Glomerular visceral epithelial cell (primary cell): ENCODE results near the gene ARL16.

Experiments
- DNase-seq: peaks from one replicate; pipeline ENCODE4 v3.0.0-alpha.2; 2016; ENCODE audit errors: extremely low spot score

ARL16 gene

DNA sequence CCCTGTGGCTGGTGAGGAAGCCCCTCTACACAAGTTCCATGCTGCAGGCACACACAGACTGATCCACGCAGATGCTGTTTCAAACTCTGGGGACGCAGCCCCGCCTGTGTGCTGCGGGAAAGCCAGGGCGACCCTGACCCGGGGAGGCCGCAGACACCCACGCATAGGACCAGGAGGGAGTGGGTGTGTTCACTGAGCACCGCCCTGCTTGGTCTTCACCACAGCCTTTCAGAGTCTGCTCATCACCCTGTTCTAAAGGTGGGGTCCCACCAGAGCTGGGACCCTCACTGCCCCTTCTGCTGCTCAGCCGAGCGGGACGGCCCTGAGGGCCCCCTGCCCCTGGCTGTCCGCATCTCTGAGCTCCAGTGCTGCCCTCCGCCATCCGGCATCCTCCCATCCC, 39.1 kb downstream of the ARL16 start:
- DNase-seq: no peak

DNA sequence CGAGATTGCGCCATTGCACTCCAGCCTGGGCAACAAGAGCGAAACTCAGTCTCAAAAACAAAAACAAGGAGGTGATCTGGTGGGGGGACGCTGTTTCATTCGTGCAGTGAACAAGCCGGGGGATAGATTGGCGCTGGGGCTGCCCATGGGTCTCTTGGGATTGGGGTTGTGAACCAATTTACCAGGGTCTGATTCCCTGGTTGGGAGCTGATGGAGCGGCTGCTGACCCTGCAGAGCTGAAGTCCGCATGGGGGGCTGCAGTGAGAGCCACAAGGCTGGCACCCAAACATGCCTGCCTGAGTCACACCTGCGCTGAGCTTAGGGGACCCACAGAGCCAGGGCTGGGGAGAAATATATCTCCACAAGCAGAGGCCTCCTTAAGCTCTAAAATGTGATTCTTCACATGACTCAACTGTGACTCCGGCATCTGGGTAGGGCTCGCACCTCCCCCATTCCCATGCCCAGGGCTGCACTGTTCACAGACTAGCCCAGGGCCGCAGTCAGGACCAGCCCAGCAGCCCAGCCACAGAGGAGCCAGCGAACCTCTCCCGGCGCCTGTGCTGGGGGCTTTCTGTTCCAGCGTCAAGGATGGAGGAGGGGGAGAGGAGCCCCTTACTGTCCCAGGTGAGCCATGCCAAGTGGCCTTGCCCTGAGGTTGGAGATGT, 41.6 kb downstream of the ARL16 start:
- peak; percentile 61 for DNase-seq

DNA sequence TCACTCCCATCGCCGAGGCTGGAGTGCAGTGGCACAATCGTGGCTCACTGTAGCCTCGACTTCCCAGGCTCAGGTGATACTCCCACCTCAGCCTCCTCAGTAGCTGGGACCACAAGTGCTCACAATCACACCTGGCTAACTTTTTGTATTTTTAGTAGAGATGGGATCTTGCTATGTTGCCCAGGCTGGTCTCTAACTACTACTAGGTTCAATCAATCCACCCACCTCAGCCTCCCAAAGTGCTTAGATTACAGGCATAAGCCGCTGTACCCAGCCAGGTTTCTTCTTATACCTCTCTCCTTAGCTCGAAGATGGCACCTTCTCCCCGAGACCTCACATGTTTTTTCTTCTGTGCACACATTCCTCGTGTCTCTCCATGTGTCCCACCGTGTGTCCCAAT, 43.6 kb downstream of the ARL16 start:
- DNase-seq: no peak

DNA sequence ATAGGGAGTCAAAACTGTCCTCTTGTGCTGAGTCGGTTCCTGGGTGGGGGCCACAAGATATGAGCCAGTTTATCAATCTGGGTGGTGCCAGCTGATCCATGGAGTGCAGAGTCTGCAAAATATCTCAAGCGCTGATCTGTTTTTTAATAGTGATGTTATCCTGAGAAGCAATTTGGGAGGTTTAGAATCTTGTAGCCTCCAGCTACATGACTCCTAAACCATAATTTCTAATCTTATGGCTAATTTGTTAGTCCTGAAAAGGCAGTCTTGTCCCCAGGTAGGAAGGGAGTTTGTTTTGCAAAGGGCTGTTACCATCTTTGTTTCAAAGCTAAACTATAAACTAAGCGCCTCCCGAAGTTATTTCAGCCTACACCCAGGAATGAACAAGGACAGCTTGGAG, 44.9 kb downstream of the ARL16 start:
- no peak for DNase-seq

DNA sequence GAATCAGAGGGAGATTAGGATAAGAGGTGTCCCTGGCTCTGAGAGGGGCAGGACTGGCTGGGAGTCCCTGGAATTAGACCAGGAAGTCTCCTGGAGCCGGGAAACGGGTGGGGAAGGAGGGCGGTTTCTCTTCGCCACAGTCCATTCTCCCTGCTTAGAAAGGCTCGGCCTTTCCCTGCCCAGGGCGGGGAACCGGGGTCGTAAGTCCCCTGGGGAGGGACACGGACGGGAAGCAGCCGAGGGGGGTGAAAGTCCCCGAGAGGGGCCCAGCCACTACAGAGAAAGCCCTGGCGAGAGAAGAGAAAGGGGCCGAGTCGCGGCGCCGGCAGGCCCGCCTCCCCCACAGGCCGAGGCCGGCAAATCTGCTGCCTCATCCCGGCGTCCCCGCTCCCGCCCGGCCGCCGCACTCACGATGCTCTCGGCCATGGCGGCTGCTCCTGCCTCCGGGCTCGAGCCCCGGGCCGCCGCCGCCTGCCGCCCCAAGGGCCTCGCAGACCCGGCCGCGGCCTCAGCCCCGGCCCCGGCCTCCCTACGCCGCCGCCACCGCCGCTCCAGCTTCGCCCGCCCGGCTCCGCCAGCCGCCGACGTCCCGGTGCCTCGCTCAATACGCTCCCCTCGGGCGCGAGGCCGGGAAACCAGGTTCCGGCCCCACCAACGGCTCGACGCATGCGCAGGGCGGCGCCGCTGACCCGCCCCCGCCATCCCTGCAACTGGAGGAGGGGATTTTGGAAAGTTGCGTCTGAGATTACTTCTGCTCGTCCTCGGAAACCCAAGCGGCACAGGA, 46.9 kb downstream of the ARL16 start, which contains the start of the genes NPLOC4 and TSPAN10:
TSS of gene NPLOC4 (minus strand) at position 608 of the 784 bp plus-strand sequence. CDS start at position 426, 182 bp downstream.
TSS of gene TSPAN10 (plus strand) at position 692 of the 784 bp plus-strand sequence. CDS start 5,217 bp downstream, outside the sequence.
- DNase-seq: peak; percentile 89

DNA sequence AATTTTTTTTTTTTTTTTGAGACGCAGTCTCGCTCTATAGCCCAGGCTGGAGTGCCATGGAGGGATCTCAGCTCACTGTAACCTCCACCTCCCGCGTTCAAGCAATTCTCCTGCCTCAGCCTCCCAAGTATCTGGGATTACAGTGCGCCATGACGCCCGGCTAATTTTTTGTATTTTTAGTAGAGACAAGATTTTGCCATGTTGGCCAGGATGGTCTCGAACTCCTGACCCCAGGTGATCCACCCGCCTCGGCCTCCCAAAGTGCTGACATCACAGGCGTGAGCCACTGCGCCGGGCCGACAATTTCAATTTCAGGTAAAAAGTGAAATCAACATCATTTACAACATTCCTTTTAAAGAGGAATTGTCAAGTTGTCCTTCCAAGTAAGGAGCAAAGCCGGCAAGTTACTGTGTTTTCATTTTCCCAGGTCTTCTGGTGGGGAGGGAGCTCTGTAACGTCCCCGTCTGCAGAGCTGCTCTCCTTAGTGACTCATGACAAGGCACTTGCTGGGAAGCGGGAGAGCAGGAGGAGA, 47.6 kb downstream of the ARL16 start:
- DNase-seq: no peak

DNA sequence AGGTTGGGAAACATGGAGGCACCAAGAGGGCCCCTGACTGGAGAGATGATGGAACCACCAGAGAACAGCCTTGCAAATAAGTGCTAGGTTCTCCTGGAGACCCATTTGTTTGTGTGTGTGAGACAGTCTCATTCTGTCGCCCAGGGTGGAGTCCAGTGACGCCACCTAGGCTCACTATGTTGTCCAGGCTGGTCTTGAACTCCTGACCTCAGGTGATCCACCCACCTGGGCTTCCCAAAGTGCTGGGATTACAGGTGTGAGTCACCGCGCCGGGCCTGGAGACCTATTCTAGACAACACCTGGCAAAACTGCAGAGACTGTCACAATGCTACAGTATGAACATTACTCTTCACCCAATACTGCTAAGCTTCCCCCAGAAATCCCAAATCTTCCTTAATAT, 48.2 kb downstream of the ARL16 start:
- DNase-seq: no peak

DNA sequence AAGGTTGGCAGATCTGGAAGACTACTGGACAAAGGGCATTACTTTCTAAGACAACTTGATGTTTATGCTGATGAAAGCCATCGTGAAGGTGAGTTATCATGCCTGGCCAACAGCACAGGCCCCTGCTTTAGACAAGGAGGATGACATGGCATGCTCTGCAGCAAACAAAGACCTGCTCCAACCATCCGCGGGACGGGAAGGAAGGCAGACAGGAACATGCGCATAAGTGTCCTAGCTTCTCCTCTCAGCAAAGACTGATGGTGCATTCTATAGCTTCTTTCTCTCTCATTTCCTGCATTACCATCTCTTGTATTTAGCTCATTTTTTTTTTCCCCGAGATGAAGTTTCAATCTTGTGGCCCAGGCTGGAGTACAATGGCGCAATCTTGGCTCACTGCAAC, 52.1 kb downstream of the ARL16 start:
- no peak for DNase-seq
